Panc1 (cell line): ENCODE measurements around the gene ARID5A.

Experiments
- CTCF ChIP-seq: fragments of 450-650 bp; IDR thresholded peaks from 2 replicates; pipeline ENCODE4 v1.5.1; 2017; ENCODE audit warnings: mild to moderate bottlenecking
- POLR2AphosphoS5 ChIP-seq: IDR thresholded peaks from 2 replicates; pipeline ENCODE4 v1.6.1; 2012; ENCODE audit warnings: mild to moderate bottlenecking, low read depth, low read length, moderate library complexity

DNA sequence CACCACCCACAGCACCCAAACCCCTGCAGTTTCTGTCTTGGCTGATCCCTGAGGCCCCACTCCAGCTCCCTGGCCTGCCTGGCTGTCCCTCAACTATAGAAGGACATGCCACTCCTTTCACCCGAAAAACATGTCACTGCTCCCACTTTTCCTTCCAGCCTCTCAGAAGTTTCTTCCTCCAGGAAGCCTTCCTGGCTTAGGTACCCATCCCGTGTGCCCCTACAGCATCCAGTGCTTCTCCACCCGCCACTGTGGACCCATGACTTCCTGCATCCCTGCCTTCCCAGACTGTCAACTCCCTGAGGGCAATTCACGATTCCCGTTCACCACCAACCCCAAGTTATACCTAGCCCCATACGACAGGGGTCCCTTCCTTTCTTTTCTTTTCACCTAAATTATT, 21.5 kb downstream of the ARID5A start:
- TF ChIP-seq CTCF (no peak), POLR2AphosphoS5 (no peak)
